Measurements from ENCODE around the gene IVNS1ABP. TPM values are rescaled to one million over a fixed set of nuclear protein-coding genes. Genes with fewer than 3 reads are reported as not detected.

IVNS1ABP gene
- total and polyA plus RNA-seq, 2 experiments from 2014 or later = 73.5 to 162 TPM

- H3K27ac Mint-ChIP-seq = no peak overlapping the region
- ATAC-seq (no peak), DNase-seq (ENCODE audit: low spot score) (no peak)
These were observed 11.2 kb upstream of the IVNS1ABP start for GRCh38 chr1:185328255-185328654.

More at GRCh38 chr1:185328255-185328654, 11.2 kb upstream of the IVNS1ABP start:
- TF ChIP-seq CREB1 (CRISPR knock-in tag; IDR thresholded peaks at IDR 0.05; ENCODE audit: low read depth) (no peak), STAT1 (IDR thresholded peaks at IDR 0.05; ENCODE audit: unreplicated experiment) (no peak), ZNF114 (CRISPR knock-in tag; IDR thresholded peaks at IDR 0.05) (no peak), EZH2phosphoT487 (IDR thresholded peaks at IDR 0.05; ENCODE audit: unreplicated experiment) (no peak), JUNB (IDR thresholded peaks at IDR 0.05; ENCODE audit: unreplicated experiment) (no peak), CTCF (conservative IDR thresholded peaks at IDR 0.05; ENCODE audit: low read depth in 2 of 2) (no peak), POLR2AphosphoS5 (IDR thresholded peaks at IDR 0.05; ENCODE audit: low read depth) (no peak), ZNF462 (CRISPR knock-in tag; IDR thresholded peaks at IDR 0.05) (no peak), NANOG (IDR thresholded peaks at IDR 0.05; ENCODE audit: borderline replicate concordance) (no peak), ZNF331 (CRISPR knock-in tag; IDR thresholded peaks at IDR 0.05; ENCODE audit: low read depth) (no peak), ETS1 (IDR thresholded peaks at IDR 0.05) (no peak), EZH2 (IDR thresholded peaks at IDR 0.05; ENCODE audit: low read depth, unreplicated experiment) (no peak)
- TF ChIP-seq, protein P1, sequence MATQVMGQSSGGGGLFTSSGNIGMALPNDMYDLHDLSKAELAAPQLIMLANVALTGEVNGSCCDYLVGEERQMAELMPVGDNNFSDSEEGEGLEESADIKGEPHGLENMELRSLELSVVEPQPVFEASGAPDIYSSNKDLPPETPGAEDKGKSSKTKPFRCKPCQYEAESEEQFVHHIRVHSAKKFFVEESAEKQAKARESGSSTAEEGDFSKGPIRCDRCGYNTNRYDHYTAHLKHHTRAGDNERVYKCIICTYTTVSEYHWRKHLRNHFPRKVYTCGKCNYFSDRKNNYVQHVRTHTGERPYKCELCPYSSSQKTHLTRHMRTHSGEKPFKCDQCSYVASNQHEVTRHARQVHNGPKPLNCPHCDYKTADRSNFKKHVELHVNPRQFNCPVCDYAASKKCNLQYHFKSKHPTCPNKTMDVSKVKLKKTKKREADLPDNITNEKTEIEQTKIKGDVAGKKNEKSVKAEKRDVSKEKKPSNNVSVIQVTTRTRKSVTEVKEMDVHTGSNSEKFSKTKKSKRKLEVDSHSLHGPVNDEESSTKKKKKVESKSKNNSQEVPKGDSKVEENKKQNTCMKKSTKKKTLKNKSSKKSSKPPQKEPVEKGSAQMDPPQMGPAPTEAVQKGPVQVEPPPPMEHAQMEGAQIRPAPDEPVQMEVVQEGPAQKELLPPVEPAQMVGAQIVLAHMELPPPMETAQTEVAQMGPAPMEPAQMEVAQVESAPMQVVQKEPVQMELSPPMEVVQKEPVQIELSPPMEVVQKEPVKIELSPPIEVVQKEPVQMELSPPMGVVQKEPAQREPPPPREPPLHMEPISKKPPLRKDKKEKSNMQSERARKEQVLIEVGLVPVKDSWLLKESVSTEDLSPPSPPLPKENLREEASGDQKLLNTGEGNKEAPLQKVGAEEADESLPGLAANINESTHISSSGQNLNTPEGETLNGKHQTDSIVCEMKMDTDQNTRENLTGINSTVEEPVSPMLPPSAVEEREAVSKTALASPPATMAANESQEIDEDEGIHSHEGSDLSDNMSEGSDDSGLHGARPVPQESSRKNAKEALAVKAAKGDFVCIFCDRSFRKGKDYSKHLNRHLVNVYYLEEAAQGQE (IDR thresholded peaks at IDR 0.05; ENCODE audit: unreplicated experiment) = no peak
- H3K27me3 Mint-ChIP-seq (ENCODE audit: insufficient read depth, low read depth, poor library complexity) = no peaks in the 10 kb centered on the region
- Histone ChIP-seq H3K4me2 (no peak overlapping the region), H3K36me3 (ENCODE audit: insufficient read depth) (no peaks in the 10 kb centered on the region), H3K4me1 (ENCODE audit: insufficient read depth) (peaks cover 10% of the 10 kb centered on the region), H3K27me3 (ENCODE audit: insufficient read depth) (no peaks in the 10 kb centered on the region), H3F3A (replicated peaks; ENCODE audit: low read depth) (no peaks in the 10 kb centered on the region), H4K20me1 (replicated peaks; ENCODE audit: insufficient read depth) (no peaks in the 10 kb centered on the region), H3K4me3 (no peak overlapping the region), H3K27ac (ENCODE audit: low read depth) (no peak overlapping the region), H2AFZ (no peak overlapping the region), H3K79me2 (replicated peaks; ENCODE audit: insufficient read depth) (no peaks in the 10 kb centered on the region), H3K9me2 (ENCODE audit: insufficient read depth) (0 out of 2 replicates have a peak, but pooled peaks cover 5% of the 10 kb centered on the region)
- no peaks in the 10 kb centered on the region for H3K36me3 Mint-ChIP-seq (ENCODE audit: low read depth)
- H3K4me1 Mint-ChIP-seq = peaks cover 3% of the 10 kb centered on the region
- H3K9me3 Mint-ChIP-seq = no peaks in the 10 kb centered on the region
- no peak overlapping the region for H3K4me3 Mint-ChIP-seq
